Muscle of leg (tissue), 11 donors: ENCODE data around the gene MOB1A. TPM values are rescaled to one million over a fixed set of nuclear protein-coding genes. Genes with fewer than 3 reads are reported as not detected.

Source experiments
- DNase-seq: peaks from one replicate; pipeline ENCODE4 v3.0.0; 2013
- H3K27ac ChIP-seq: one replicate; pipeline ENCODE4 v1.5.1; 2013; ENCODE audit warnings: mild to moderate bottlenecking, low read length, control low read depth
- H3K27me3 ChIP-seq: one replicate; pipeline ENCODE4 v1.6.1; 2013; ENCODE audit warnings: low read length; ENCODE audit not compliant: control insufficient read depth, insufficient read depth
- H3K36me3 ChIP-seq: one replicate; pipeline ENCODE4 v1.6.1; 2013; ENCODE audit warnings: low read length; ENCODE audit not compliant: control insufficient read depth, insufficient read depth
- H3K4me1 ChIP-seq: one replicate; pipeline ENCODE4 v1.6.1; 2013; ENCODE audit warnings: low read length; ENCODE audit not compliant: control insufficient read depth, insufficient read depth
- H3K4me3 ChIP-seq: one replicate; pipeline ENCODE4 v1.5.1; 2013; ENCODE audit warnings: low read length, control low read depth
- H3K9me3 ChIP-seq: replicated peaks from 2 replicates; pipeline ENCODE4 v1.6.1; 2013; ENCODE audit warnings: low read depth, low read length; ENCODE audit not compliant: control insufficient read depth
- WGBS: methylation state at CpG from one replicate; pipeline ENCODE4 v1.1.5; 2013; ENCODE audit warnings: missing lambda C conversion rate; ENCODE audit not compliant: insufficient coverage; 5-methylcytosine and 5-hydroxymethylcytosine counted together
- polyA plus RNA-seq, 8 donors: library from polyadenylated mRNA; unstranded; fragments of 120-200 nt; gene quantifications; one replicate each; pipeline versions ENCODE4 v1.2.1 to v1.2.3, GENCODE V29; 2013; ENCODE audit warnings: inconsistent platforms in 1 of 8, low replicate concordance in 1 of 8; ENCODE audit not compliant: insufficient read length in 8 of 8, insufficient read depth in 1 of 8
- total RNA-seq: library from RNA; stranded (reverse); fragments of 120-200 nt; gene quantifications from one replicate; pipeline ENCODE4 v1.2.4, GENCODE V29; 2013

MOB1A gene
- total and polyA plus RNA-seq, 9 donors = 40.4 to 59.7 (median 45.6) TPM

- H3K36me3 ChIP-seq = peaks cover 24% of the 10 kb centered on the region
- no peak for DNase-seq
- H3K27ac ChIP-seq = no peak overlapping the region
- H3K9me3 ChIP-seq = no peaks in the 10 kb centered on the region
- H3K4me1 ChIP-seq = peaks cover 8% of the 10 kb centered on the region
- no CpG with 5 or more reads among the region's 2 CpGs for WGBS
- H3K27me3 ChIP-seq = no peaks in the 10 kb centered on the region
- H3K4me3 ChIP-seq = no peak overlapping the region
These were observed 25.7 kb downstream of the MOB1A start for GRCh38 chr2:74152954-74153353.

GRCh38 chr2:74149570-74150319, 28.9 kb downstream of the MOB1A start:
- Histone ChIP-seq H3K36me3 (peaks cover 15% of the 10 kb centered on the region), H3K27me3 (no peaks in the 10 kb centered on the region), H3K27ac (no peak overlapping the region), H3K4me1 (peaks cover 20% of the 10 kb centered on the region), H3K4me3 (no peak overlapping the region), H3K9me3 (no peaks in the 10 kb centered on the region)
- 88% methylated on average over 6 of the region's 7 CpGs for WGBS
- DNase-seq = no peak

- H3K4me1 ChIP-seq = peaks cover 20% of the 10 kb centered on the region
- H3K27ac ChIP-seq = no peak overlapping the region
- DNase-seq = no peak
- peaks cover 20% of the 10 kb centered on the region for H3K36me3 ChIP-seq
- 90% methylated on average over 2 of the region's 5 CpGs for WGBS
- no peaks in the 10 kb centered on the region for H3K9me3 ChIP-seq
- no peak overlapping the region for H3K4me3 ChIP-seq
- H3K27me3 ChIP-seq = no peaks in the 10 kb centered on the region
These were observed 29.5 kb downstream of the MOB1A start for GRCh38 chr2:74149247-74149525.

DNA sequence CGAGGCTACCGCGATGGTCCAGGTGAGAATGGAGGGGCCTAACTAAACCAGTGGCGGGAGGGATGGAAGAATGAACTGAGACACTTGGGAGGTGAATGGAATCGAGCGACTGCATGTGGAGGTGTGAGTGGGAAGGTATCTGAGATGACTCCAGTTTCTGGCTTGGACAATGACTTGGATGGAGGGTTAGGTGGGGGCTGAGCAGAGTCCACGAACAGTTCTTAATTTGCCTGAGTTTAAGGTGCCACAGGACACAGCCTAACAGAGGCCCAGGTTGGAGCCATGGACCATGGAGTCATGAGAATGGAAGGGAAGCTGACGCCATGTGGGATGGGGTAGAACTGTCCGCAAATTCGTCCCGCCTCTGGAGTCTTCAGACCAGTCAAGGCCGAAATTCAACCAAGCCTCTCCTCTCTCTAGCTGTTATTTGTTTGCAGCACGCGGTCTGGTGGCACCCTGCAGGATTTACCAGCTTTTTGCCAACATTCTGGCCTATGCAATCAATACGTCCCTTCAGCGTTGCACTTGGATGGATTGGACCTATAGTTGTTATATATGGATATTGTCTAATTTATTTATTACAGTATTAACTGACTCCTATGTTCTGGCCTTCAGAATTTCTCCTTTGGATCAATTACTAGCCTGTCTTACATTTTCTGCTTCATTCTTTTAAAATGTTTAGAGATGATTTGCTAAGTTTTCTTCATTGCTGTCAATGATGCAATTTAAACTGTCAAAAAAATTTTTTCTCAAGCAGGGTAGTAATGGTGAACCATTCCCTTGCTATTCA, 30.0 kb downstream of the MOB1A start:
- peaks cover 20% of the 10 kb centered on the region for H3K4me1 ChIP-seq
- WGBS = 27% methylated on average over 10 of the region's 16 CpGs
- H3K4me3 ChIP-seq = peak overlapping the region; percentile 63
- no peaks in the 10 kb centered on the region for H3K27me3 ChIP-seq
- DNase-seq = peak; percentile 16
- peaks cover 18% of the 10 kb centered on the region for H3K36me3 ChIP-seq
- peak overlapping the region; percentile 67 for H3K27ac ChIP-seq
- H3K9me3 ChIP-seq = no peaks in the 10 kb centered on the region

DNA sequence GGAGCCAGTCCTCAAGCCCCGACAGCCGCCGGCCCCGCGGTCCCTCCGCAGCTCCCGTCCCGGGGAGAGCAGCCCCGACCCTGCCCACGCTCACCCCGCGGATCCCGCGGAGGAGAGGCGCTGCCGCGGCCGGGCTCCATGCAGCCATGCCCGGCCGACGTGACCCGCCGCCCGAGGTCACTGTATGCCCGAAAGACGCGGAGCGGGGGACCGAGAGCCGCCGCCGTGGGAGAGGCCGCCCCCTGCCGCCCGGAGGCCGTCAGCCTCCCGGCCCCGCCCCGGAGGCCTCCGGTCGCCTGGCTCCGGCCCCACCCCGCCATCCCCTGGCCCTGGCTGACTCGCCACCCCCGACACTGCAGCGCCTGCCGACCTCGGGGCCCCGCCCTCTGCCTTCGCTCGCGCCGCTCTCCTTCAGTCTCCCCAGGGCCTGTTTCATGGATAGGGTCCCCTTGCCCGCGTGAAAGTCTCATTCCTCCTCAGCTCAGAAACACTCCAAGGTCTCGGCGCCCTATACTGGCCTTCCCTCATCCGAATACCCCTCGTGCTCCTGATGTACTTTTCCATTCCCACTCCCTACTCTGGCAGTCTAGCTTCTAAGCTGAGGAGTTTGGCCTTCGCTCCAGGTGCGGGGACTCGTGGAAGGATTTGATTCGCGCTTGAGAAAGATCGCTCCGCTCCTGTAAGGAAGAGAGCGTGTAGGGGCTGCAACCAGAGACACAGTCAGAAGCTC, 30.8 kb downstream of the MOB1A start, which contains the start of gene BOLA3:
Gene BOLA3, minus strand, starts transcription at position 186 of the 730 bp plus-strand sequence. Its CDS starts 38 bp downstream, at position 148.
- Histone ChIP-seq H3K27me3 (no peaks in the 10 kb centered on the region), H3K4me3 (peak within 1 kb of the TSS; percentile 63), H3K4me1 (peaks cover 20% of the 10 kb centered on the region), H3K9me3 (no peaks in the 10 kb centered on the region), H3K36me3 (peaks cover 15% of the 10 kb centered on the region), H3K27ac (peak within 1 kb of the TSS; percentile 67)
- 0% methylated on average over 67 of the region's 67 CpGs for WGBS
- DNase-seq = peak; percentile 91

GRCh38 chr2:74146929-74147726, 31.6 kb downstream of the MOB1A start:
- no peaks in the 10 kb centered on the region for H3K27me3 ChIP-seq
- WGBS = 3% methylated on average over 14 of the region's 29 CpGs
- H3K4me1 ChIP-seq = peaks cover 20% of the 10 kb centered on the region
- H3K9me3 ChIP-seq = no peaks in the 10 kb centered on the region
- no peak for DNase-seq
- peak overlapping the region; percentile 63 for H3K4me3 ChIP-seq
- H3K36me3 ChIP-seq = peaks cover 20% of the 10 kb centered on the region
- H3K27ac ChIP-seq = no peak overlapping the region

DNA sequence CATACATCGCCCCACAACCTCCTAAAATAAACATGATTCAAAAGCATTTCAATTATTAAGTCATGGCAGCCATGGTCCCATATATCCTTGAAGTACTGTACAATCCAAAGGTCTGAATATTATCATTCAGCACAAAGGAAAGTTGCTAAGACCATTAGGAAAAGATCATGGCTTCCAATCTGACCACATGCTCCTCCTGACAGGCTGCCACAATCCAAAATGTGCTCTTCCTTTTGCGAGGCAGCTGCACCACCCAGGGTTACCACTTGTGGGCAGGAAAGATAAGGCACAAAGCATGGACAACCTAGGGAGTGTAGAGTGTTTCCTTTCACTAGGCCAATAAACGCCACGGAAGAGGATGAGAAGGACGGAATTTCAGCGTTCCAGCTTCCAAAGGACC, 36.3 kb downstream of the MOB1A start:
- DNase-seq = no peak
- Histone ChIP-seq H3K4me1 (peaks cover 12% of the 10 kb centered on the region), H3K27ac (no peak overlapping the region), H3K27me3 (no peaks in the 10 kb centered on the region), H3K4me3 (no peak overlapping the region), H3K9me3 (no peaks in the 10 kb centered on the region), H3K36me3 (peaks cover 39% of the 10 kb centered on the region)
- 84% methylated on average over 5 of the region's 6 CpGs for WGBS

DNA sequence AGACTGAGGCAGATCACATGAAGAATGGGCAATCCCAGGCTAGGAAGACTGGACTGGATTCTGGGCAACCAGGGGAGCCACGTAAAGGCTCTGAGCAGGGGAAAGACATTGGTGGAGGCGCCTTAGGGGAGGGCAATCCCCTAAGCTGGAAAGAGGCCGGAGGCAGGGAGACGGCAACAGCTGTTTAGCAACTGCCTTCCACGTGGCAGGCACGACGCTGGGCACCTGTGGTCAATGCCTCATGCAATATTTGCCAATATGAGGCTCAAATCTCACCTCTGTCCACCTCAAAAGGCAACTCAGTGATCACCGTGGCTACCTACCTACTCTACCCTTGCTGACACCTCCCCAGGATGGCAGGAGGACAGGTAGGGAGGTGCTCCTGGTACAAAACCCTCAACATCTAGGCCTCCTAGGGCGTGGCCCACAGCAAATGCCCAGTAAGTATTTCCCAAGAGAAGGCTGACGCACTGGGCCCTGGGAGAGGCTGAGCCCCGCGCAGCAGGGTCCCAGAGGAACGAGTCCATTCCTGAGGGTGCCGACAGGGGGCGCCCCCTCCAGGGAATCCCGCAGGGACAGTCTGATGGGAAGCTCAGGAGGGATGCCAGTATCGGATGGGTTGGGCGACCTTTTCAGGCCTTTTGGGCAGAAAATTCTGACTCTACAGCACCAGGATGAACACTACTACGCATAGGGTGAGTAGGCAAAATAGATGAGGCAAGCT, 39.9 kb downstream of the MOB1A start:
- Histone ChIP-seq H3K4me3 (no peak overlapping the region), H3K27ac (no peak overlapping the region), H3K36me3 (peaks cover 43% of the 10 kb centered on the region), H3K27me3 (no peaks in the 10 kb centered on the region), H3K4me1 (no peaks in the 10 kb centered on the region), H3K9me3 (no peaks in the 10 kb centered on the region)
- DNase-seq = no peak
- WGBS = 82% methylated on average over 16 of the region's 19 CpGs
